ENCODE results near the gene CXCL3. TPM values are rescaled to one million over a fixed set of nuclear protein-coding genes. Genes with fewer than 3 reads are reported as not detected.

Gene CXCL3
- total RNA-seq, 2 donors from 2014 or later, result 17.5 to 20.2 TPM

DNA sequence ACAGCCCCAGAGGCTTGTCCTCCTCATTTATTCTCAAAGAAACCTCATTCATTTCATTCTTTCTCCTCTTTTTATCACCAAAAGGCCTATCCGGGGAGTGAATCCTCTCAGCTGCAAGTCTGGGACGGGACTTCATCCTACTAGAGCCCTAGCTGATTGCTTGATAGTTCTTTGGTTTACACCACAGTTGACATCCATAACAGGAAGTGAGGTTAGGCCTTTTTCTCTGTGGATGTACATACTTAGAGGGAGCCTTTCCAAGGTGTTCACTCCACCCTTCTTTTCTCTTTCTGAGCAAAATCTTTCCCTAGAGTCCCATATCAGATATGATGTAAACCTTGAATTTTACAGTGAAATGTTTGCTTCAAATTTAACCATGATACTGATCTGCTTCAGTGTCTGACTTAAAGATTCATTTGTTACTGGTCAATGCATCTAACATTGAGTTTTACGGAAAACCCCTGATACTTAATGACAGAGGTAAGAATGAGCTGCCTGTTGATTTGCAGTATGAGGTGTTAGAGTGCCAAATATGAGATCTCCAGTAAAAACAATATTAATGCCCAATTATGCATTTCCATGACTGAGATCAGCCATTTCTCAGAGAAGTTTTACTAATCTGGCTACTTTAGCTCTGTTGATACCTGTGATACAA is 23.2 kb downstream of the CXCL3 start:
- no peak overlapping the region for H3K9ac ChIP-seq (ENCODE audit: low read depth in 2 of 2, low read length in 2 of 2)
- H3K4me3 ChIP-seq, result no peak overlapping the region
- H3K36me3 ChIP-seq, result no peaks in the 10 kb centered on the region
- H3K27me3 ChIP-seq, result no peaks in the 10 kb centered on the region
- TF ChIP-seq, protein P1, sequence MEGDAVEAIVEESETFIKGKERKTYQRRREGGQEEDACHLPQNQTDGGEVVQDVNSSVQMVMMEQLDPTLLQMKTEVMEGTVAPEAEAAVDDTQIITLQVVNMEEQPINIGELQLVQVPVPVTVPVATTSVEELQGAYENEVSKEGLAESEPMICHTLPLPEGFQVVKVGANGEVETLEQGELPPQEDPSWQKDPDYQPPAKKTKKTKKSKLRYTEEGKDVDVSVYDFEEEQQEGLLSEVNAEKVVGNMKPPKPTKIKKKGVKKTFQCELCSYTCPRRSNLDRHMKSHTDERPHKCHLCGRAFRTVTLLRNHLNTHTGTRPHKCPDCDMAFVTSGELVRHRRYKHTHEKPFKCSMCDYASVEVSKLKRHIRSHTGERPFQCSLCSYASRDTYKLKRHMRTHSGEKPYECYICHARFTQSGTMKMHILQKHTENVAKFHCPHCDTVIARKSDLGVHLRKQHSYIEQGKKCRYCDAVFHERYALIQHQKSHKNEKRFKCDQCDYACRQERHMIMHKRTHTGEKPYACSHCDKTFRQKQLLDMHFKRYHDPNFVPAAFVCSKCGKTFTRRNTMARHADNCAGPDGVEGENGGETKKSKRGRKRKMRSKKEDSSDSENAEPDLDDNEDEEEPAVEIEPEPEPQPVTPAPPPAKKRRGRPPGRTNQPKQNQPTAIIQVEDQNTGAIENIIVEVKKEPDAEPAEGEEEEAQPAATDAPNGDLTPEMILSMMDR (IDR thresholded peaks at IDR 0.05), result no peak
- no peaks in the 10 kb centered on the region for H3K4me1 ChIP-seq
- DNase-seq, result no peak
- intact Hi-C loops (cut with DNase I), result no loop called here
- no peak overlapping the region for H3K27ac ChIP-seq
- H3K9me3 ChIP-seq, result no peaks in the 10 kb centered on the region

DNA sequence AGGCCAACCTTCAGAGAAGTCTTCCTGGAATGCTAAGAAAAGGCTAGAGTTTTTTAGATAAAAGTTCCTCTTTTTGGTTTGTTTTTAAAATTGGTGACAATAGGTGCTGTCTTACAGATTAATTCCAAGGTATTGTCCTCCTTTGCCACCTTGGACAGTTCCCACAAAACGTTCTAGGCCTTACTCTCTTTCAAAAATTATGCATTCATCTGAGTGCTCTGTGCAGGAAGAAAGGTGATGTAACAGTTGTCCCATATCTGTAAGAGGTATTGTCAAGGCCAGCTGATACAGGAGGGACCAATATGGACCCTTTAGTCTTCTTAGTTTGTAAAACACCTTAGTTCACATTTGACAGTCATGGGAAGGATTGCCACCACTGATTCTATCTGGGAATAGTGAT is 24.2 kb downstream of the CXCL3 start:
- H3K27me3 ChIP-seq, result no peaks in the 10 kb centered on the region
- intact Hi-C loops (cut with DNase I), result no loop called here
- no peaks in the 10 kb centered on the region for H3K9me3 ChIP-seq
- DNase-seq, result no peak
- TF ChIP-seq, protein P1 (IDR thresholded peaks at IDR 0.05), result no peak
- no peaks in the 10 kb centered on the region for H3K36me3 ChIP-seq
- no peak overlapping the region for H3K27ac ChIP-seq
- no peak overlapping the region for H3K9ac ChIP-seq (ENCODE audit: low read depth in 2 of 2, low read length in 2 of 2)
- no peaks in the 10 kb centered on the region for H3K4me1 ChIP-seq
- no peak overlapping the region for H3K4me3 ChIP-seq

DNA sequence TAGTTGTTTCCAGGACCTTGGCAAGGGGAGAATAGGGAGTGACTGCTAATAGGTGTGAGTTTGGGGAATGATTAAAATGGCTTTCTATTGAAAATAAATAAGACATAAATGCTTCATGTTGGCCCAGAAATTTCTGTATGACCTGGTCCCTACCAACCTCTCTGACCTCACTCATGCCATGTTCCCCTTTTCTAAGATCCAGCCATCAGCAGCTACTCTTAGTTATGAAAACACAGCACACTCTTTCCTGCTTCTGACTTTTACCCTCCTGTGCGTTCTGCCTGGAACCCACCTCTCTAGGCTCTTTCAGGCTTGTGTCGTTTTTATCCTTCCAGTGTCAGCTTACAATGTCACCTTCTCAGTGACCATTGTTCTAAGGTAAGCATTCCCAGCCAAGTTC is 25.2 kb downstream of the CXCL3 start:
- Histone ChIP-seq H3K4me3 (no peak overlapping the region), H3K27ac (no peak overlapping the region), H3K27me3 (no peaks in the 10 kb centered on the region), H3K9ac (ENCODE audit: low read depth in 2 of 2, low read length in 2 of 2) (no peak overlapping the region), H3K9me3 (no peaks in the 10 kb centered on the region), H3K4me1 (no peaks in the 10 kb centered on the region), H3K36me3 (no peaks in the 10 kb centered on the region)
- intact Hi-C loops (cut with DNase I), result no loop called here
- TF ChIP-seq, protein P1 (IDR thresholded peaks at IDR 0.05), result no peak
- DNase-seq, result no peak

DNA sequence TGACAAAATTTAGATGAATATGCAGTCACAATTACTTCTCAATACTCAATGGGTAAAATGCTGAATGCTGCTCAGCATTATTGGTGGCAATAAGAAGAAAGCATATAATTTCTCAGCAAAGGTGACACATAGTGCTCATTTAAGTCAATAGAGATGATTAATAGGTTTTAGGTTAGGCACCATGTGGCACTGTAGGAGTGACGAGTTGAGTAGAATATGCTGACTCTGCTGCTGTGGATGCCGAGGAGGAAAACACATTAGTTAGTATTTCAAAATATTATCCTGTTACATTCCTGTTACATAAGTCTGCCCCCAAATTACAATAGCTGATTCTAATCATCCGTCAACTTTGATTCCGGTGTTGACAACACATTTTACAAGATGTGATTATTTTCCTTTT is 26.4 kb downstream of the CXCL3 start:
- no peak overlapping the region for H3K27ac ChIP-seq
- TF ChIP-seq, protein P1 (IDR thresholded peaks at IDR 0.05), result no peak
- intact Hi-C loops (cut with DNase I), result no loop called here
- no peak overlapping the region for H3K4me3 ChIP-seq
- no peaks in the 10 kb centered on the region for H3K9me3 ChIP-seq
- no peaks in the 10 kb centered on the region for H3K4me1 ChIP-seq
- no peak overlapping the region for H3K9ac ChIP-seq (ENCODE audit: low read depth in 2 of 2, low read length in 2 of 2)
- no peaks in the 10 kb centered on the region for H3K27me3 ChIP-seq
- no peaks in the 10 kb centered on the region for H3K36me3 ChIP-seq
- no peak for DNase-seq

DNA sequence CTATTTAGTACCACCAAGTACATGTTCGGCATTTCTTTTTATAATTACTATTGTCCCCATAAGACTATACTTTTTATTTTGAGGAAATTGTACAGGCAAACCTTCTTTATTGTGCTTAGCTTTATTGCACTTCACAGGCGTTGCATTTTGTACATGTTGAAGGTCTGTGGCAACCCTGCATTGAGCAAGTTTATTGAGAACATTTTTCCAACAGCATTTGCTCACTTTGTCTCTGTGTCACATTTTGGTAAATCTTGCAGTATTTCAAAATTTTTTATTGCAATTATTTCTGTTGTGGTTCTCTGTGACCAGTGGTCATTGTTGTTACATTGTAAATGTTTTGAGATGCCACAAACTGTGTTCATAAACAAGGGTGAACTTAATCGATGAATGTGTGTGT is 29.2 kb downstream of the CXCL3 start:
- no peaks in the 10 kb centered on the region for H3K4me1 ChIP-seq
- TF ChIP-seq, protein P1 (IDR thresholded peaks at IDR 0.05), result no peak
- no peak overlapping the region for H3K9ac ChIP-seq (ENCODE audit: low read depth in 2 of 2, low read length in 2 of 2)
- no peaks in the 10 kb centered on the region for H3K9me3 ChIP-seq
- H3K4me3 ChIP-seq, result no peak overlapping the region
- H3K27ac ChIP-seq, result peak overlapping the region; percentile 15
- no peaks in the 10 kb centered on the region for H3K27me3 ChIP-seq
- H3K36me3 ChIP-seq, result no peaks in the 10 kb centered on the region
- intact Hi-C loops (cut with DNase I), result no loop called here
- no peak for DNase-seq

Measured in colonic mucosa (tissue), 4 donors.